Stimulated activated CD4-positive, alpha-beta T cell treated with anti-CD3 and anti-CD28 coated beads, Interleukin-15, amount 100 ng/mL, for 48 hours (primary cell): Measurements from ENCODE around the gene TSPY2.
"Not testable (repeated sequence)": the region's sequence is repeated elsewhere in the genome, so short reads cannot be mapped to it uniquely, and the experiment has no call there.

Source experiments
- DNase-seq, 2 donors: peaks; one replicate each; pipeline ENCODE4 v3.0.0-alpha.2; 2020; ENCODE audit warnings: low read depth in 2 of 2

The TSPY2 gene, protein sequence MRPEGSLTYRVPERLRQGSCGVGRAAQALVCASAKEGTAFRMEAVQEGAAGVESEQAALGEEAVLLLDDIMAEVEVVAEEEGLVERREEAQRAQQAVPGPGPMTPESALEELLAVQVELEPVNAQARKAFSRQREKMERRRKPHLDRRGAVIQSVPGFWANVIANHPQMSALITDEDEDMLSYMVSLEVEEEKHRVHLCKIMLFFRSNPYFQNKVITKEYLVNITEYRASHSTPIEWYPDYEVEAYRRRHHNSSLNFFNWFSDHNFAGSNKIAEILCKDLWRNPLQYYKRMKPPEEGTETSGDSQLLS

DNA sequence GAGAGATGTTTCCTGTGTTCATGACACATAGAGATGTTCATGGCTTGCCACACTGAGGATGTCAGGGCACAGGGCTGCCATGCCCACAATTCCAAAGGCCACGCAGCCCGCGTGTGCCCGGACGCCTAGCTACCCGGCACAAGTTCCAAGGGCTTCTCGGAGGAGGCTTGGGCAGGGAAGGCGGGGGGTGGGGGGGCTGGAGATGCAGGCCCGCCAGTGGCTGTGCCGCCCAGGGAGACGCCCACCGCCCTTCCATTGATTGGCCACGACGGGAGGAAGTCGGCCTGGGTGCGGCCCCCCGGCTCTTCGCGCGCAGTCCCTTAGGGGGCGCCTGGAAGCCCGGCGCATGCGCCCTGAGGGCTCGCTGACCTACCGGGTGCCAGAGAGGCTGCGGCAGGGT, at the start of gene TSPY2:
Gene TSPY2 (plus strand): TSS at position 301 of the 400 bp plus-strand sequence. CDS start 46 bp downstream, at position 347.
- DNase-seq: not testable (repeated sequence)

DNA sequence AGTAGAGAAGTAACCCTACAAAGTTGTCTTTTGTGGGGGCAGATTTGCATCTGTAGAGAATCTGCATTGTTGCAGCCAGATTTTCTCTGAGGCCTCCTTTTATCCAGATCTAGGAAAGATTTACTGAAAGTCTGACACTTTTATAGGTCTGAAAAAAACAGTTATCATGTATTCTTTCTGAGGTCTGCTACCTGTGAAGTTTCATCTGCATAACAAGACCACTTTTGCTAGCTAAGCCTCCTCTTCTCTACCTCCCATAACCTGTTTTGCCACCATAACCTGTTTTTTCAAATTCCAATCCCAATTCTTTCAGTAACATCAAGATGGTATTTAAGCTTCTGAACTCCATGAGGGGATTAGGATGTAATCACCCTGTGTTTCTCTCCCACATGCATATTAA, 36.5 kb upstream of the TSPY2 start:
- DNase-seq: not testable (repeated sequence)

DNA sequence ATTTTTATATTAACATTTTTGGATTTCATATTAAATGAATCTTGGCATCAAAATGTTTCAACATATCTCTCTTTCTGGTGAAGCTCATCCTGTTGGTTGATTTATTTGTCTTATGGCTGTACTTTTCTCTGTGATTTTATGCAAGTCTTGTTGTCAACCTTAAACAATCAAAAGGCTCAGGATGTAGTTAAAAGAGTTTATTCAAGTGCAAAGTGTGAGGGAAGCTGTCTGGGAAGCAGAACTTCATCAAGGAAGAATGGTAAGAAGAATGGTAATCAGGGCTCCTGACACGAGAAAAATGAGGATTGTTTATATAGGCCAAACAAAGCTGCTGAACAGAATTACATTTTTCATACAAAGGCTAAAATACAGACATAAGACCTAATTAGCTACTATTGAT, 29.0 kb upstream of the TSPY2 start:
- not testable (repeated sequence) for DNase-seq

DNA sequence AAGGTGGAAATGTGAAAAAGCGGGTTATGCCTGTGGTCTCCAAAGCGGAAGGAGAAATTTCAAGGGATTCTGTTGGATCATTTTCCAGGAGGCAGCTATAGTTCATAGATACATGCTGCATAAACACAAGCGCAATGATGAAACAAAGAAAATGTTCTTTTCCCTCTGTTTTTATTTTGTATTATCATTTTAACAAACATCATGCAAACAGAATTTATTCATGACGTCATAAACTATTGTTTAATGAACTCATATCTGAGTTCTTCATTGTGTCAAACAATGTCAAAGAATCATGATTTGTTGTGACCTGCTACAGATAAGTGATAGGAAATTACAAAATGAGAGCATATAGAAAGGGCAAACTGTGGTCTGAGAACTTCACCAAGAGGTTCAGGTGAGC, 23.8 kb downstream of the TSPY2 start:
- DNase-seq: not testable (repeated sequence)
